Measurements from ENCODE around the gene PARD3. TPM values are rescaled to one million over a fixed set of nuclear protein-coding genes. Genes with fewer than 3 reads are reported as not detected.
A peak's percentile ranks its signal among the peaks of the same experiment; 100 is the strongest.

PARD3 gene
- total RNA-seq, 1 experiment from 2014 or later = 51.8 TPM

DNA sequence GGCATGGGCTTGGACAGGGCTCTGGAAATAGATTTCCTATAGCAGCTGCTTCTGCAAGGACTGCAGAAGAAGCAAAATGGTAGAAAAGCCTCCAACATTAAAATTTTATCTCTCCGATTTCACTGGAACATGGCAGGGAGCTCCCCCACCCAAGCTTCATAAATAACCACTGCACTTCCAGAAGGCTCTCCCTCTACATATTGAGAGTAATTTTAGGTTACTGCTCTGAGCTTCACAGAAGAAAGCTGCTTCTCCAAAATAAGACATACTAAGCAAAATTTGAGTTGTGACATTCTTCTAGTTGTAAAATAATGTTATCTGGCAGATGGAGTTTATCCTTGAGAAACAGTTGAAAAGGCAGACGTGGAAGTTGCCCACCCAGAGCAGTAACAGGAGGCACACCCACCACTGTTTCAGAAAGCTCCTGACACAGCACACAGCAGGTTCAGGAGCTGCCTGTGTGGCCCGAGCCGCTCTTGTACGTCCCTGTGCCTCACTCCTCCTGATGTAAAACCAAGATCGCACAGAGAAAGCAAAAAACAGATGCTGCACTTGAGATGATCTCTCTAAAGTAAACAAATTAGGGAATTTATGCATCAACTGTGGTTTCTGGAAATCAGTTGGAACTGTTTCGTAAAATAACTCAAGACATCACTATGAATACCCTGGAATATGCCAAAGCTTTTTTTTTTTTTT is 621.0 kb downstream of the PARD3 start:
- no peaks in the 10 kb centered on the region for H3K27me3 Mint-ChIP-seq (ENCODE audit: low read depth)
- peaks cover 41% of the 10 kb centered on the region for H3K4me1 Mint-ChIP-seq
- peak; percentile 36; the same call in 1 of the 2 replicates for ATAC-seq
- ChIA-PET CTCF (interaction anchor here (0.6 kb wide), 1 partner anchor 330 kb away, joined by 4 read pairs; no protein-coding TSS in a partner anchor), POLR2A (no interaction called here)
- no peak for TF ChIP-seq TEAD4 (CRISPR knock-in tag; IDR thresholded peaks at IDR 0.05)
- no peak for TF ChIP-seq TCF7 (CRISPR knock-in tag; IDR thresholded peaks at IDR 0.05; ENCODE audit: low read depth)
- TF ChIP-seq, protein P1, sequence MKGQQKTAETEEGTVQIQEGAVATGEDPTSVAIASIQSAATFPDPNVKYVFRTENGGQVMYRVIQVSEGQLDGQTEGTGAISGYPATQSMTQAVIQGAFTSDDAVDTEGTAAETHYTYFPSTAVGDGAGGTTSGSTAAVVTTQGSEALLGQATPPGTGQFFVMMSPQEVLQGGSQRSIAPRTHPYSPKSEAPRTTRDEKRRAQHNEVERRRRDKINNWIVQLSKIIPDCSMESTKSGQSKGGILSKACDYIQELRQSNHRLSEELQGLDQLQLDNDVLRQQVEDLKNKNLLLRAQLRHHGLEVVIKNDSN (CRISPR knock-in tag; IDR thresholded peaks at IDR 0.05) = no peak
- no peak for TF ChIP-seq PRRX2 (CRISPR knock-in tag; IDR thresholded peaks at IDR 0.05)
- TF ChIP-seq, protein P2, sequence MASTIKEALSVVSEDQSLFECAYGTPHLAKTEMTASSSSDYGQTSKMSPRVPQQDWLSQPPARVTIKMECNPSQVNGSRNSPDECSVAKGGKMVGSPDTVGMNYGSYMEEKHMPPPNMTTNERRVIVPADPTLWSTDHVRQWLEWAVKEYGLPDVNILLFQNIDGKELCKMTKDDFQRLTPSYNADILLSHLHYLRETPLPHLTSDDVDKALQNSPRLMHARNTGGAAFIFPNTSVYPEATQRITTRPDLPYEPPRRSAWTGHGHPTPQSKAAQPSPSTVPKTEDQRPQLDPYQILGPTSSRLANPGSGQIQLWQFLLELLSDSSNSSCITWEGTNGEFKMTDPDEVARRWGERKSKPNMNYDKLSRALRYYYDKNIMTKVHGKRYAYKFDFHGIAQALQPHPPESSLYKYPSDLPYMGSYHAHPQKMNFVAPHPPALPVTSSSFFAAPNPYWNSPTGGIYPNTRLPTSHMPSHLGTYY (CRISPR knock-in tag; IDR thresholded peaks at IDR 0.05) = no peak
- TF ChIP-seq JAZF1 (CRISPR knock-in tag; IDR thresholded peaks at IDR 0.05) = no peak
- TF ChIP-seq, protein P3, sequence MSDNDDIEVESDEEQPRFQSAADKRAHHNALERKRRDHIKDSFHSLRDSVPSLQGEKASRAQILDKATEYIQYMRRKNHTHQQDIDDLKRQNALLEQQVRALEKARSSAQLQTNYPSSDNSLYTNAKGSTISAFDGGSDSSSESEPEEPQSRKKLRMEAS (CRISPR knock-in tag; IDR thresholded peaks at IDR 0.05) = no peak
- no peak for TF ChIP-seq HMGA2 (CRISPR knock-in tag; IDR thresholded peaks at IDR 0.05)
- TF ChIP-seq AR (CRISPR knock-in tag; IDR thresholded peaks at IDR 0.05) = no peak
- no peak for TF ChIP-seq ETV6 (CRISPR knock-in tag; IDR thresholded peaks at IDR 0.05)
- TF ChIP-seq ZNF317 (CRISPR knock-in tag; IDR thresholded peaks at IDR 0.05; ENCODE audit: borderline replicate concordance, low read depth) = no peak
- TF ChIP-seq, protein P4, sequence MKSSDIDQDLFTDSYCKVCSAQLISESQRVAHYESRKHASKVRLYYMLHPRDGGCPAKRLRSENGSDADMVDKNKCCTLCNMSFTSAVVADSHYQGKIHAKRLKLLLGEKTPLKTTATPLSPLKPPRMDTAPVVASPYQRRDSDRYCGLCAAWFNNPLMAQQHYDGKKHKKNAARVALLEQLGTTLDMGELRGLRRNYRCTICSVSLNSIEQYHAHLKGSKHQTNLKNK (CRISPR knock-in tag; IDR thresholded peaks at IDR 0.05) = no peak
- TF ChIP-seq TP53 (CRISPR knock-in tag; IDR thresholded peaks at IDR 0.05) = no peak
- TF ChIP-seq FOXP4 (CRISPR knock-in tag; IDR thresholded peaks at IDR 0.05) = no peak
- H3K36me3 Mint-ChIP-seq = no peaks in the 10 kb centered on the region
- 0 out of 2 replicates have a peak, but pooled peaks cover 4% of the 10 kb centered on the region for H3K9me3 Mint-ChIP-seq
- no peak overlapping the region for H3K4me3 Mint-ChIP-seq
- peak overlapping the region; percentile 31; the same call in 1 of the 2 replicates for H3K27ac Mint-ChIP-seq
- no peak for DNase-seq (ENCODE audit: low spot score)

- peaks cover 45% of the 10 kb centered on the region for H3K4me1 Mint-ChIP-seq
- no peak overlapping the region for H3K4me3 Mint-ChIP-seq
- peak overlapping the region; percentile 69; the same call in 1 of the 2 replicates for H3K27ac Mint-ChIP-seq
- ATAC-seq = no peak
- no peaks in the 10 kb centered on the region for H3K9me3 Mint-ChIP-seq
- POLR2A ChIA-PET = no interaction called here
- no peaks in the 10 kb centered on the region for H3K27me3 Mint-ChIP-seq (ENCODE audit: low read depth)
- CTCF ChIA-PET = no interaction called here
- DNase-seq (ENCODE audit: low spot score) = no peak
- H3K36me3 Mint-ChIP-seq = no peaks in the 10 kb centered on the region
- no peak for TF ChIP-seq TP53 (CRISPR knock-in tag; IDR thresholded peaks at IDR 0.05)
- TF ChIP-seq FOXJ3 (CRISPR knock-in tag; IDR thresholded peaks at IDR 0.05; ENCODE audit: borderline replicate concordance) = no peak
- TF ChIP-seq CREM (CRISPR knock-in tag; IDR thresholded peaks at IDR 0.05) = no peak
- TF ChIP-seq JAZF1 (CRISPR knock-in tag; IDR thresholded peaks at IDR 0.05) = no peak
- TF ChIP-seq MXD4 (CRISPR knock-in tag; IDR thresholded peaks at IDR 0.05; ENCODE audit: borderline replicate concordance) = no peak
- TF ChIP-seq, protein P1 (CRISPR knock-in tag; IDR thresholded peaks at IDR 0.05) = no peak
- TF ChIP-seq, protein P5, sequence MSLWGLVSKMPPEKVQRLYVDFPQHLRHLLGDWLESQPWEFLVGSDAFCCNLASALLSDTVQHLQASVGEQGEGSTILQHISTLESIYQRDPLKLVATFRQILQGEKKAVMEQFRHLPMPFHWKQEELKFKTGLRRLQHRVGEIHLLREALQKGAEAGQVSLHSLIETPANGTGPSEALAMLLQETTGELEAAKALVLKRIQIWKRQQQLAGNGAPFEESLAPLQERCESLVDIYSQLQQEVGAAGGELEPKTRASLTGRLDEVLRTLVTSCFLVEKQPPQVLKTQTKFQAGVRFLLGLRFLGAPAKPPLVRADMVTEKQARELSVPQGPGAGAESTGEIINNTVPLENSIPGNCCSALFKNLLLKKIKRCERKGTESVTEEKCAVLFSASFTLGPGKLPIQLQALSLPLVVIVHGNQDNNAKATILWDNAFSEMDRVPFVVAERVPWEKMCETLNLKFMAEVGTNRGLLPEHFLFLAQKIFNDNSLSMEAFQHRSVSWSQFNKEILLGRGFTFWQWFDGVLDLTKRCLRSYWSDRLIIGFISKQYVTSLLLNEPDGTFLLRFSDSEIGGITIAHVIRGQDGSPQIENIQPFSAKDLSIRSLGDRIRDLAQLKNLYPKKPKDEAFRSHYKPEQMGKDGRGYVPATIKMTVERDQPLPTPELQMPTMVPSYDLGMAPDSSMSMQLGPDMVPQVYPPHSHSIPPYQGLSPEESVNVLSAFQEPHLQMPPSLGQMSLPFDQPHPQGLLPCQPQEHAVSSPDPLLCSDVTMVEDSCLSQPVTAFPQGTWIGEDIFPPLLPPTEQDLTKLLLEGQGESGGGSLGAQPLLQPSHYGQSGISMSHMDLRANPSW (CRISPR knock-in tag; conservative IDR thresholded peaks at IDR 0.05; ENCODE audit: low read depth) = no peak
- TF ChIP-seq, protein P6, sequence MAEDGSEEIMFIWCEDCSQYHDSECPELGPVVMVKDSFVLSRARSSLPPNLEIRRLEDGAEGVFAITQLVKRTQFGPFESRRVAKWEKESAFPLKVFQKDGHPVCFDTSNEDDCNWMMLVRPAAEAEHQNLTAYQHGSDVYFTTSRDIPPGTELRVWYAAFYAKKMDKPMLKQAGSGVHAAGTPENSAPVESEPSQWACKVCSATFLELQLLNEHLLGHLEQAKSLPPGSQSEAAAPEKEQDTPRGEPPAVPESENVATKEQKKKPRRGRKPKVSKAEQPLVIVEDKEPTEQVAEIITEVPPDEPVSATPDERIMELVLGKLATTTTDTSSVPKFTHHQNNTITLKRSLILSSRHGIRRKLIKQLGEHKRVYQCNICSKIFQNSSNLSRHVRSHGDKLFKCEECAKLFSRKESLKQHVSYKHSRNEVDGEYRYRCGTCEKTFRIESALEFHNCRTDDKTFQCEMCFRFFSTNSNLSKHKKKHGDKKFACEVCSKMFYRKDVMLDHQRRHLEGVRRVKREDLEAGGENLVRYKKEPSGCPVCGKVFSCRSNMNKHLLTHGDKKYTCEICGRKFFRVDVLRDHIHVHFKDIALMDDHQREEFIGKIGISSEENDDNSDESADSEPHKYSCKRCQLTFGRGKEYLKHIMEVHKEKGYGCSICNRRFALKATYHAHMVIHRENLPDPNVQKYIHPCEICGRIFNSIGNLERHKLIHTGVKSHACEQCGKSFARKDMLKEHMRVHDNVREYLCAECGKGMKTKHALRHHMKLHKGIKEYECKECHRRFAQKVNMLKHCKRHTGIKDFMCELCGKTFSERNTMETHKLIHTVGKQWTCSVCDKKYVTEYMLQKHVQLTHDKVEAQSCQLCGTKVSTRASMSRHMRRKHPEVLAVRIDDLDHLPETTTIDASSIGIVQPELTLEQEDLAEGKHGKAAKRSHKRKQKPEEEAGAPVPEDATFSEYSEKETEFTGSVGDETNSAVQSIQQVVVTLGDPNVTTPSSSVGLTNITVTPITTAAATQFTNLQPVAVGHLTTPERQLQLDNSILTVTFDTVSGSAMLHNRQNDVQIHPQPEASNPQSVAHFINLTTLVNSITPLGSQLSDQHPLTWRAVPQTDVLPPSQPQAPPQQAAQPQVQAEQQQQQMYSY (CRISPR knock-in tag; IDR thresholded peaks at IDR 0.05) = no peak
Measured at GRCh38 chr10:34192646-34193045, 622.5 kb downstream of the PARD3 start.
